Memory B cell (primary cell): Measurements from ENCODE around the gene PEG3.

ENCODE experiments used
- ATAC-seq: fragments of 150-1000 bp; cut with Tn5 transposase; 2 replicates; pipeline ENCODE4 v1.10.0; 2021; ENCODE audit warnings: low read depth, mild to moderate bottlenecking, moderate library complexity
- DNase-seq, 2 donors: peaks; one replicate each; pipeline ENCODE4 v3.0.0; 2022; ENCODE audit warnings: low spot score in 2 of 2
- H3K27ac Mint-ChIP-seq: one replicate; pipeline ENCODE4 v1.8.0; 2022; ENCODE audit warnings: mild to moderate bottlenecking, moderate library complexity, mixed read lengths
- H3K27me3 Mint-ChIP-seq: one replicate; pipeline ENCODE4 v1.8.0; 2022; ENCODE audit warnings: mixed read lengths
- H3K36me3 Mint-ChIP-seq: one replicate; pipeline ENCODE4 v1.8.0; 2022; ENCODE audit warnings: mild to moderate bottlenecking, mixed read lengths
- H3K4me1 Mint-ChIP-seq: one replicate; pipeline ENCODE4 v1.8.0; 2022; ENCODE audit warnings: mixed read lengths
- H3K4me3 Mint-ChIP-seq: one replicate; pipeline ENCODE4 v1.8.0; 2022; ENCODE audit warnings: mild to moderate bottlenecking, moderate library complexity, mixed read lengths
- H3K9me3 Mint-ChIP-seq: one replicate; pipeline ENCODE4 v1.8.0; 2022; ENCODE audit warnings: mixed read lengths

PEG3 gene

GRCh38 chr19:56840451-56841192 lies at the start of gene PEG3, which contains the start of gene ZIM2:
PEG3 (minus strand) TSS chr19:56840726; CDS start chr19:56824655, 16,071 bp downstream.
ZIM2 (minus strand) TSS chr19:56840726; CDS start chr19:56824277, 16,449 bp downstream.
- Mint-ChIP-seq H3K4me1 (no peaks in the 10 kb centered on the region), H3K27ac (no peak within 1 kb of the TSS), H3K36me3 (peaks cover 5% of the 10 kb centered on the region), H3K9me3 (peaks cover 15% of the 10 kb centered on the region), H3K4me3 (no peak within 1 kb of the TSS), H3K27me3 (peaks cover 6% of the 10 kb centered on the region)
- DNase-seq = no peak
- ATAC-seq = no peak

GRCh38 chr19:56885173-56885985 lies 44.9 kb upstream of the PEG3 start:
- no peak overlapping the region for H3K27ac Mint-ChIP-seq
- no peaks in the 10 kb centered on the region for H3K4me1 Mint-ChIP-seq
- H3K36me3 Mint-ChIP-seq = peaks cover 4% of the 10 kb centered on the region
- ATAC-seq = no peak
- H3K27me3 Mint-ChIP-seq = peaks cover 3% of the 10 kb centered on the region
- H3K9me3 Mint-ChIP-seq = peaks cover 15% of the 10 kb centered on the region
- no peak overlapping the region for H3K4me3 Mint-ChIP-seq
- DNase-seq = no peak

GRCh38 chr19:56884441-56884840 lies 43.9 kb upstream of the PEG3 start:
- peaks cover 3% of the 10 kb centered on the region for H3K27me3 Mint-ChIP-seq
- H3K4me3 Mint-ChIP-seq = no peak overlapping the region
- ATAC-seq = no peak
- H3K4me1 Mint-ChIP-seq = no peaks in the 10 kb centered on the region
- H3K36me3 Mint-ChIP-seq = peaks cover 4% of the 10 kb centered on the region
- DNase-seq = no peak
- peaks cover 16% of the 10 kb centered on the region for H3K9me3 Mint-ChIP-seq
- no peak overlapping the region for H3K27ac Mint-ChIP-seq

GRCh38 chr19:56880592-56881190 lies 40.2 kb upstream of the PEG3 start:
- peaks cover 6% of the 10 kb centered on the region for H3K36me3 Mint-ChIP-seq
- DNase-seq (no peak), ATAC-seq (no peak)
- peaks cover 13% of the 10 kb centered on the region for H3K9me3 Mint-ChIP-seq
- H3K27me3 Mint-ChIP-seq = no peaks in the 10 kb centered on the region
- H3K27ac Mint-ChIP-seq = no peak overlapping the region
- no peak overlapping the region for H3K4me3 Mint-ChIP-seq
- H3K4me1 Mint-ChIP-seq = no peaks in the 10 kb centered on the region

- Mint-ChIP-seq H3K27ac (no peak overlapping the region), H3K9me3 (peaks cover 24% of the 10 kb centered on the region), H3K36me3 (peaks cover 8% of the 10 kb centered on the region), H3K4me3 (no peak overlapping the region), H3K4me1 (no peaks in the 10 kb centered on the region), H3K27me3 (no peaks in the 10 kb centered on the region)
- ATAC-seq (no peak), DNase-seq (no peak)
Observed at GRCh38 chr19:56877069-56877715, 36.7 kb upstream of the PEG3 start.

- no peak overlapping the region for H3K27ac Mint-ChIP-seq
- no peak overlapping the region for H3K4me3 Mint-ChIP-seq
- peaks cover 25% of the 10 kb centered on the region for H3K9me3 Mint-ChIP-seq
- ATAC-seq (no peak), DNase-seq (no peak)
- no peaks in the 10 kb centered on the region for H3K4me1 Mint-ChIP-seq
- peaks cover 6% of the 10 kb centered on the region for H3K36me3 Mint-ChIP-seq
- no peaks in the 10 kb centered on the region for H3K27me3 Mint-ChIP-seq
Observed at GRCh38 chr19:56875717-56876116, 35.2 kb upstream of the PEG3 start.

- DNase-seq = no peak
- Mint-ChIP-seq H3K27me3 (no peaks in the 10 kb centered on the region), H3K27ac (no peak overlapping the region), H3K36me3 (peaks cover 6% of the 10 kb centered on the region), H3K4me3 (no peak overlapping the region), H3K4me1 (no peaks in the 10 kb centered on the region), H3K9me3 (peaks cover 23% of the 10 kb centered on the region)
- no peak for ATAC-seq
Observed at GRCh38 chr19:56874530-56874929, 34.0 kb upstream of the PEG3 start.

- Mint-ChIP-seq H3K9me3 (peaks cover 23% of the 10 kb centered on the region), H3K4me1 (no peaks in the 10 kb centered on the region), H3K27me3 (no peaks in the 10 kb centered on the region), H3K27ac (no peak overlapping the region), H3K4me3 (no peak overlapping the region), H3K36me3 (peaks cover 6% of the 10 kb centered on the region)
- DNase-seq = no peak
- ATAC-seq = no peak
Observed at GRCh38 chr19:56873493-56873892, 33.0 kb upstream of the PEG3 start.

- Mint-ChIP-seq H3K4me1 (no peaks in the 10 kb centered on the region), H3K36me3 (peaks cover 4% of the 10 kb centered on the region), H3K9me3 (peaks cover 16% of the 10 kb centered on the region), H3K27me3 (no peaks in the 10 kb centered on the region), H3K4me3 (no peak overlapping the region), H3K27ac (no peak overlapping the region)
- DNase-seq (no peak), ATAC-seq (no peak)
Observed at GRCh38 chr19:56869886-56870285, 29.4 kb upstream of the PEG3 start.

GRCh38 chr19:56868446-56868845 lies 27.9 kb upstream of the PEG3 start:
- H3K4me1 Mint-ChIP-seq = no peaks in the 10 kb centered on the region
- H3K36me3 Mint-ChIP-seq = peaks cover 3% of the 10 kb centered on the region
- no peaks in the 10 kb centered on the region for H3K27me3 Mint-ChIP-seq
- no peak for DNase-seq
- no peak for ATAC-seq
- H3K4me3 Mint-ChIP-seq = no peak overlapping the region
- H3K9me3 Mint-ChIP-seq = peaks cover 8% of the 10 kb centered on the region
- H3K27ac Mint-ChIP-seq = no peak overlapping the region

GRCh38 chr19:56866538-56866937 lies 26.0 kb upstream of the PEG3 start:
- no peak for ATAC-seq
- no peak for DNase-seq
- Mint-ChIP-seq H3K4me1 (no peaks in the 10 kb centered on the region), H3K4me3 (no peak overlapping the region), H3K27me3 (no peaks in the 10 kb centered on the region), H3K9me3 (peaks cover 4% of the 10 kb centered on the region), H3K36me3 (no peaks in the 10 kb centered on the region), H3K27ac (no peak overlapping the region)

GRCh38 chr19:56864443-56865125 lies 24.1 kb upstream of the PEG3 start:
- H3K36me3 Mint-ChIP-seq = no peaks in the 10 kb centered on the region
- H3K9me3 Mint-ChIP-seq = peaks cover 1% of the 10 kb centered on the region
- no peak overlapping the region for H3K27ac Mint-ChIP-seq
- H3K27me3 Mint-ChIP-seq = no peaks in the 10 kb centered on the region
- H3K4me3 Mint-ChIP-seq = no peak overlapping the region
- no peak for ATAC-seq
- no peak for DNase-seq
- H3K4me1 Mint-ChIP-seq = no peaks in the 10 kb centered on the region

GRCh38 chr19:56862741-56863140 lies 22.2 kb upstream of the PEG3 start:
- peaks cover 5% of the 10 kb centered on the region for H3K9me3 Mint-ChIP-seq
- H3K36me3 Mint-ChIP-seq = no peaks in the 10 kb centered on the region
- H3K4me3 Mint-ChIP-seq = no peak overlapping the region
- no peaks in the 10 kb centered on the region for H3K4me1 Mint-ChIP-seq
- no peak overlapping the region for H3K27ac Mint-ChIP-seq
- no peaks in the 10 kb centered on the region for H3K27me3 Mint-ChIP-seq
- DNase-seq (no peak), ATAC-seq (no peak)
